ENCODE data around the gene MPHOSPH9.

- TF ChIP-seq ARNTL (CRISPR knock-in tag; IDR thresholded peaks at IDR 0.05; ENCODE audit: borderline replicate concordance, low read depth) (no peak), OSR1 (CRISPR knock-in tag; IDR thresholded peaks at IDR 0.05) (no peak), SNAI2 (CRISPR knock-in tag; IDR thresholded peaks at IDR 0.05) (no peak), ISL1 (CRISPR knock-in tag; IDR thresholded peaks at IDR 0.05) (no peak), ZFP30 (CRISPR knock-in tag; IDR thresholded peaks at IDR 0.05) (no peak)
- TF ChIP-seq, protein P1, sequence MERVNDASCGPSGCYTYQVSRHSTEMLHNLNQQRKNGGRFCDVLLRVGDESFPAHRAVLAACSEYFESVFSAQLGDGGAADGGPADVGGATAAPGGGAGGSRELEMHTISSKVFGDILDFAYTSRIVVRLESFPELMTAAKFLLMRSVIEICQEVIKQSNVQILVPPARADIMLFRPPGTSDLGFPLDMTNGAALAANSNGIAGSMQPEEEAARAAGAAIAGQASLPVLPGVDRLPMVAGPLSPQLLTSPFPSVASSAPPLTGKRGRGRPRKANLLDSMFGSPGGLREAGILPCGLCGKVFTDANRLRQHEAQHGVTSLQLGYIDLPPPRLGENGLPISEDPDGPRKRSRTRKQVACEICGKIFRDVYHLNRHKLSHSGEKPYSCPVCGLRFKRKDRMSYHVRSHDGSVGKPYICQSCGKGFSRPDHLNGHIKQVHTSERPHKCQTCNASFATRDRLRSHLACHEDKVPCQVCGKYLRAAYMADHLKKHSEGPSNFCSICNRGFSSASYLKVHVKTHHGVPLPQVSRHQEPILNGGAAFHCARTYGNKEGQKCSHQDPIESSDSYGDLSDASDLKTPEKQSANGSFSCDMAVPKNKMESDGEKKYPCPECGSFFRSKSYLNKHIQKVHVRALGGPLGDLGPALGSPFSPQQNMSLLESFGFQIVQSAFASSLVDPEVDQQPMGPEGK (CRISPR knock-in tag; IDR thresholded peaks at IDR 0.05; ENCODE audit: borderline replicate concordance) = no peak
Measured at GRCh38 chr12:123278101-123278627, 45.2 kb upstream of the MPHOSPH9 start.

Measured in SK-N-SH treated with all-trans-retinoic acid at 6 μM for 48 hours (cell line).